ENCODE results near the gene RTN1. TPM values are rescaled to one million over a fixed set of nuclear protein-coding genes. Genes with fewer than 3 reads are reported as not detected.

The RTN1 gene
- total and polyA plus RNA-seq, 2 of the 8 experiments (the other 6 are each of a cell fraction or from before 2014, with no cell fraction given): 2.8 to 4.9 TPM

DNA sequence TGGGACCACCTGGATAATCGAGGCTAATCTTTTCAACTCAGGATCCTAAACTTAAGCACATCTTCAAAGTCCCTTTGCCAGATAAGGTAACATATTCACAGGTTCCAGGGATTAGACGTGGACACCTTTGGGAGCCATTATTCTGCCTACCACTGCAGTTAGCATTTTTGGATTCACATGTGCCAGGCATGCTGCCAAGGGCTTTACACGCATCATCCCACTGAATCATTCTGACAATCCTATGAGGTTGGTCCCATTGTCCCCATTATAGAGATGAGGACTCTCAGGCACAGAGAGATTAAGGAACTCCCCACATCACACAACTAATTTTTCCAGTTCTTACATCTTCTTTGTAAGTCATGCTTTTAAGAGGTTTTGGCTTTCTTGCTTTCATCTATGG lies 34.5 kb downstream of the RTN1 start (continued):
- TF ChIP-seq CHD7 (IDR thresholded peaks at IDR 0.05; ENCODE audit: insufficient replicate concordance, low read length) (no peak), BCL11A (IDR thresholded peaks at IDR 0.05; ENCODE audit: low read depth in 2 of 2, low read length in 2 of 2) (no peak), GTF2F1 (IDR thresholded peaks at IDR 0.05; ENCODE audit: borderline replicate concordance, low read depth, low read length) (no peak)

All from H1 (cell line).